PFSK-1 (cell line): Measurements from ENCODE around the gene HS6ST3.

Experiments
- POLR2AphosphoS5 ChIP-seq: IDR thresholded peaks from 2 replicates; pipeline ENCODE4 v1.6.1; 2012; ENCODE audit warnings: low read depth, mild to moderate bottlenecking, control low read depth, low read length, moderate library complexity
- TAF1 ChIP-seq: IDR thresholded peaks from 2 replicates; pipeline ENCODE4 v1.6.1; 2012; ENCODE audit warnings: low read length, control low read depth, borderline replicate concordance; ENCODE audit not compliant: insufficient read depth
- TF ChIP-seq, protein P1 (sequence below), 2 experiments: IDR thresholded peaks; 2 replicates each; pipeline versions ENCODE4 v1.6.1 to v1.8.0; 2011 to 2012; ENCODE audit warnings: low read depth in 2 of 2, low read length in 2 of 2, control low read depth in 1 of 2, inconsistent platforms in 1 of 2, mild to moderate bottlenecking in 1 of 2, moderate library complexity in 1 of 2; ENCODE audit not compliant: insufficient read depth in 1 of 2

DNA sequence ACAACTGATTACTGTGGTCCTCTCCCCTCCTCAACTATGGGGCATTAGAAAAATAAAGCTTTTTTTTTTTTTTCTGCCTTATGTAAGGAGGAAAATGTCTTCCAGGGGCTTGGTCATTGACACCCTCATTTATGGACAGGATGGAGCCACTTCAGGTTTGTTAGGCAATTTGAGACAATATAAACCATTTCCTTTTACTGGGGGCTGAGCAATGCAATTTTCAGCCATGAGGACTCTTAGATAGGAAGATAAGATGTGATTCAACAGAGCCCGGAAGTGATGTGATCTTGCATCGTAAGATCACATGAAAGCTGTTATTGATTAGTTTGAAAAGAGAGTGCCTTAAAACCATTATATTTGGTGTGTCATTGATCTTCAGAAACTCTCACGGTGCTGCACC lies 693.6 kb downstream of the HS6ST3 start:
- TF ChIP-seq TAF1, result no peak
- no peak for TF ChIP-seq POLR2AphosphoS5
- TF ChIP-seq, protein P1, sequence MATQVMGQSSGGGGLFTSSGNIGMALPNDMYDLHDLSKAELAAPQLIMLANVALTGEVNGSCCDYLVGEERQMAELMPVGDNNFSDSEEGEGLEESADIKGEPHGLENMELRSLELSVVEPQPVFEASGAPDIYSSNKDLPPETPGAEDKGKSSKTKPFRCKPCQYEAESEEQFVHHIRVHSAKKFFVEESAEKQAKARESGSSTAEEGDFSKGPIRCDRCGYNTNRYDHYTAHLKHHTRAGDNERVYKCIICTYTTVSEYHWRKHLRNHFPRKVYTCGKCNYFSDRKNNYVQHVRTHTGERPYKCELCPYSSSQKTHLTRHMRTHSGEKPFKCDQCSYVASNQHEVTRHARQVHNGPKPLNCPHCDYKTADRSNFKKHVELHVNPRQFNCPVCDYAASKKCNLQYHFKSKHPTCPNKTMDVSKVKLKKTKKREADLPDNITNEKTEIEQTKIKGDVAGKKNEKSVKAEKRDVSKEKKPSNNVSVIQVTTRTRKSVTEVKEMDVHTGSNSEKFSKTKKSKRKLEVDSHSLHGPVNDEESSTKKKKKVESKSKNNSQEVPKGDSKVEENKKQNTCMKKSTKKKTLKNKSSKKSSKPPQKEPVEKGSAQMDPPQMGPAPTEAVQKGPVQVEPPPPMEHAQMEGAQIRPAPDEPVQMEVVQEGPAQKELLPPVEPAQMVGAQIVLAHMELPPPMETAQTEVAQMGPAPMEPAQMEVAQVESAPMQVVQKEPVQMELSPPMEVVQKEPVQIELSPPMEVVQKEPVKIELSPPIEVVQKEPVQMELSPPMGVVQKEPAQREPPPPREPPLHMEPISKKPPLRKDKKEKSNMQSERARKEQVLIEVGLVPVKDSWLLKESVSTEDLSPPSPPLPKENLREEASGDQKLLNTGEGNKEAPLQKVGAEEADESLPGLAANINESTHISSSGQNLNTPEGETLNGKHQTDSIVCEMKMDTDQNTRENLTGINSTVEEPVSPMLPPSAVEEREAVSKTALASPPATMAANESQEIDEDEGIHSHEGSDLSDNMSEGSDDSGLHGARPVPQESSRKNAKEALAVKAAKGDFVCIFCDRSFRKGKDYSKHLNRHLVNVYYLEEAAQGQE (IDR thresholded peaks at IDR 0.05; ENCODE audit: insufficient read depth in 1 of 2, low read depth in 2 of 2, low read length in 2 of 2), result no peak
